Endothelial cell of umbilical vein (primary cell): ENCODE results near the gene AIM2. TPM values are rescaled to one million over a fixed set of nuclear protein-coding genes. Genes with fewer than 3 reads are reported as not detected.

Experiments
- polyA plus RNA-seq, 4 experiments: library from polyadenylated mRNA; depleted of rRNA in 3 of 4; stranded (reverse) in 3 of 4; unstranded in 1 of 4; fragments of >200 nt; gene quantifications; 2 replicates each; pipeline versions ENCODE4 v1.2.1 to v1.2.3, GENCODE V29; 2011 to 2012; ENCODE audit warnings: missing spikeins in 1 of 4
- total RNA-seq: library from RNA; stranded (reverse); gene quantifications from 2 replicates; pipeline ENCODE4 v1.2.3, GENCODE V29; 2021

Gene AIM2
- total and polyA plus RNA-seq, 2 donors (not counting 3 experiments of a cell fraction or from before 2014, with no cell fraction given), result not detected

Other genes starting within 250 kb of the AIM2 start
- gene MNDA, start 245.4 kb downstream of the AIM2 start, total RNA-seq, result not detected in 2 replicates
- not detected in 2 replicates for gene MNDA, start 245.4 kb downstream of the AIM2 start, polyA plus RNA-seq
- gene PYHIN1, start 145.2 kb downstream of the AIM2 start, total RNA-seq, result not detected in 2 replicates
- not detected in 2 replicates for gene PYHIN1, start 145.2 kb downstream of the AIM2 start, polyA plus RNA-seq
- 174 and 183 TPM in 2 replicates for gene IFI16, start 66.9 kb downstream of the AIM2 start, total RNA-seq
- gene IFI16, start 66.9 kb downstream of the AIM2 start, polyA plus RNA-seq, result 43.9 and 52.8 TPM in 2 replicates
- 2.7 and 4.1 TPM in 2 replicates for gene CADM3, start 94.8 kb upstream of the AIM2 start, total RNA-seq
- gene CADM3, start 94.8 kb upstream of the AIM2 start, polyA plus RNA-seq, result 6.0 and 6.9 TPM in 2 replicates
- 0.15 and 0.85 TPM in 2 replicates for gene ACKR1, start 128.1 kb upstream of the AIM2 start, total RNA-seq
- 1.3 and 1.4 TPM in 2 replicates for gene ACKR1, start 128.1 kb upstream of the AIM2 start, polyA plus RNA-seq
- not detected in 2 replicates for gene FCER1A, start 225.6 kb upstream of the AIM2 start, total RNA-seq
- gene FCER1A, start 225.6 kb upstream of the AIM2 start, polyA plus RNA-seq, result not detected in 2 replicates